ENCODE results near the gene NUP88. TPM values are rescaled to one million over a fixed set of nuclear protein-coding genes. Genes with fewer than 3 reads are reported as not detected.

Gene NUP88
- total RNA-seq, 1 experiment from 2014 or later, result 93.2 TPM

DNA sequence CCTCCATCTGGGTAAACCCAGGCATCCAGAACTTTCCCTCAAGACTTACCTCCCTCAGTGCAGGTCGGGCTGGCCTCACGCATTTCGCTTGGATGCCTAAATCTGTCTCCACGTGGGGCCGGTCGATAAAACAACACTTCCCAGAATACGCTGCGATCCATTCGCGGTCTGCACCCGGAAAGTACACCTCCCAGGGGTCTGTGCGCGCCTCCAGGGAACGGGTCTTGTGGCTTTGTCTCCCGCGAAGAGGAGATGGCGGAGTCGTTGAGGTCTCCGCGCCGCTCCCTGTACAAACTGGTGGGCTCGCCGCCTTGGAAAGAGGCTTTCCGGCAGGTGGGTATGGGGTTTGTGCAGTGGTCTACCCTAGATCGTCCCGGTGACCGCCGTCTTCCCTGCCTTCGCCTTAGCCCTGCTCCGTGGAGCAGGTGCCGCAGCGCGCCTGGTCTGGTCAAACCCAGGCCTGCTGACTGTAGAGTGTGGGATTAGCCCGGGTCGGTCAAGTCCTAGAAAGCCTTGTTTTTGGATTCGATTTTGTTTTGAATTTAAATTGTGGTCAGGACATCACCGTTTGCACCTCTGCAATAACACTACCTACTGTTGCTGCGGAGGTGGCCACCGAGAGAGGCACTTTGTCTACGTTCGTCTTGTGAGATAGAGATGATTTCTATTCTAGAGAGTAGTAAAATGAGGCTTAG is 644 bp upstream of the NUP88 start, which contains the start of gene RPAIN (continued):
- TF ChIP-seq ZNF274 (IDR thresholded peaks at IDR 0.05; ENCODE audit: low read depth, low read length) (no peak), FOSL1 (IDR thresholded peaks at IDR 0.05; ENCODE audit: low read depth) (no peak), TCF7L2 (IDR thresholded peaks at IDR 0.05; ENCODE audit: borderline replicate concordance, extremely low read depth, insufficient read depth, insufficient read length) (peak; percentile 55), CEBPB (IDR thresholded peaks at IDR 0.05; ENCODE audit: low read depth) (no peak)

DNA sequence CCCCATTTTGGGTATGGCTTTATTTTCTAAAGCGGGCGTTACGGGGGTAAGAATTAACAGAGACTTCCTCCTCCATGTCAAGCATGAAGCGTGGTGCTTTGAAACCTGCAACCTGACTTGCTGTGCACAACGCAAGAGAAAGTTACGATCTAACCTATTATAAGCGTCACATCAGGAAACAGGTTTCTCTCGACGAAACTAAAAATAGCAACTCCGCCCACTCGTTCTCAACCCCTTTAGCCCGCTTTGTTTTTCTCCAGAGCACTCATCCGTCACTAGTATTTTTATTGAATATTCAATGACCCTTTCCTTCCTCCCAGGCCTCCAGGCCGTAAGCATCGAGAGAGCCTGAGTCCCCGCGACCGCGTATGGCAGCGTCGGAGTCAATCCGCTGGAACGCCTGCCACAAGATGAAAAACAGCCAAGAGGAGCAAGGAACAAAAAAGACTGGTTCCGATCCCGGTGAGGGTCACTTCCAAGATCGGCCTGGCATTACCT is 555 bp downstream of the NUP88 start:
- Histone ChIP-seq H3K79me2 (ENCODE audit: insufficient read depth, low read length) (peaks cover 89% of the 10 kb centered on the region), H3K36me3 (ENCODE audit: control insufficient read depth in 1 of 2, insufficient read depth in 2 of 2, low read length in 2 of 2) (peaks cover 30 to 38% of the 10 kb centered on the region in 2 experiments; a peak in 3 of 4 replicates), H3K4me3 (replicated peaks in 1 of 2; ENCODE audit: low read depth in 1 of 2, low read length in 2 of 2) (peak overlapping the region; percentile 85 to 98), H3K9ac (ENCODE audit: low read length) (peak overlapping the region; percentile 98), H3K9me2 (ENCODE audit: insufficient read depth) (no peaks in the 10 kb centered on the region), H3K9me3 (ENCODE audit: control insufficient read depth in 1 of 2, insufficient read depth in 1 of 2, low read depth in 1 of 2, low read length in 2 of 2) (no peaks in the 10 kb centered on the region), H3K27me3 (ENCODE audit: insufficient read depth, low read length) (no peaks in the 10 kb centered on the region), H4K20me1 (ENCODE audit: insufficient read depth) (no peaks in the 10 kb centered on the region), H3K27ac (ENCODE audit: low read depth, low read length) (peak overlapping the region; percentile 80), H3K4me2 (ENCODE audit: low read length) (peak overlapping the region; percentile 96), H3K4me1 (ENCODE audit: control insufficient read depth in 1 of 2, insufficient read depth in 2 of 2, low read length in 2 of 2) (peaks cover 24 to 38% of the 10 kb centered on the region in 2 experiments), H2AFZ (ENCODE audit: low read depth, low read length, poor library complexity, severe bottlenecking) (no peak overlapping the region)
- BruUV-seq (replicated peaks), result TSS peak; percentile 77
- ChIA-PET RAD21 (ENCODE audit: low non-redundant PET in 1 of 2, low total read pairs in 2 of 2, uncharacterized antibody in 2 of 2, unreplicated experiment in 2 of 2) (no interaction called here), CTCF (interaction anchor here (0.8 to 1.6 kb wide), 2 partner anchors 12 to 20 kb away, joined by 6 to 12 read pairs; partner anchors contain the start of gene C1QBP), POLR2A (interaction anchor here (0.8 to 1.3 kb wide), 10 partner anchors 8 to 227 kb away, joined by 3 to 7 read pairs (median 4); partner anchors contain the start of genes C1QBP, DHX33 and ZNF594)
- intact Hi-C loops (cut with micrococcal nuclease), result no loop called here
- no peak for DNase-seq (ENCODE audit: low read depth, low spot score)
- ATAC-seq, result peak; percentile 2
- TF ChIP-seq, protein P1, sequence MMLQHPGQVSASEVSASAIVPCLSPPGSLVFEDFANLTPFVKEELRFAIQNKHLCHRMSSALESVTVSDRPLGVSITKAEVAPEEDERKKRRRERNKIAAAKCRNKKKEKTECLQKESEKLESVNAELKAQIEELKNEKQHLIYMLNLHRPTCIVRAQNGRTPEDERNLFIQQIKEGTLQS (IDR thresholded peaks at IDR 0.05), result no peak
- peak; percentile 87 for TF ChIP-seq EGR1 (IDR thresholded peaks at IDR 0.05; ENCODE audit: low read depth)
- TF ChIP-seq, protein P2, sequence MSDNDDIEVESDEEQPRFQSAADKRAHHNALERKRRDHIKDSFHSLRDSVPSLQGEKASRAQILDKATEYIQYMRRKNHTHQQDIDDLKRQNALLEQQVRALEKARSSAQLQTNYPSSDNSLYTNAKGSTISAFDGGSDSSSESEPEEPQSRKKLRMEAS (IDR thresholded peaks at IDR 0.05), result no peak
- TF ChIP-seq, protein P3, sequence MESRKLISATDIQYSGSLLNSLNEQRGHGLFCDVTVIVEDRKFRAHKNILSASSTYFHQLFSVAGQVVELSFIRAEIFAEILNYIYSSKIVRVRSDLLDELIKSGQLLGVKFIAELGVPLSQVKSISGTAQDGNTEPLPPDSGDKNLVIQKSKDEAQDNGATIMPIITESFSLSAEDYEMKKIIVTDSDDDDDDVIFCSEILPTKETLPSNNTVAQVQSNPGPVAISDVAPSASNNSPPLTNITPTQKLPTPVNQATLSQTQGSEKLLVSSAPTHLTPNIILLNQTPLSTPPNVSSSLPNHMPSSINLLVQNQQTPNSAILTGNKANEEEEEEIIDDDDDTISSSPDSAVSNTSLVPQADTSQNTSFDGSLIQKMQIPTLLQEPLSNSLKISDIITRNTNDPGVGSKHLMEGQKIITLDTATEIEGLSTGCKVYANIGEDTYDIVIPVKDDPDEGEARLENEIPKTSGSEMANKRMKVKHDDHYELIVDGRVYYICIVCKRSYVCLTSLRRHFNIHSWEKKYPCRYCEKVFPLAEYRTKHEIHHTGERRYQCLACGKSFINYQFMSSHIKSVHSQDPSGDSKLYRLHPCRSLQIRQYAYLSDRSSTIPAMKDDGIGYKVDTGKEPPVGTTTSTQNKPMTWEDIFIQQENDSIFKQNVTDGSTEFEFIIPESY (IDR thresholded peaks at IDR 0.05; ENCODE audit: extremely low read depth, insufficient replicate concordance, low read length), result no peak

Data from HCT116 (cell line).